B cell (primary cell): ENCODE measurements around the gene ZCCHC7. TPM values are rescaled to one million over a fixed set of nuclear protein-coding genes. Genes with fewer than 3 reads are reported as not detected.

Experiments used
- ATAC-seq: fragments of 200-7000 bp; cut with Tn5 transposase; one replicate; pipeline ENCODE4 v1.10.0; 2021; ENCODE audit warnings: low read depth, mild to moderate bottlenecking, moderate number of reproducible peaks, moderate library complexity
- CTCF ChIA-PET: fragments of 350-600 bp; sonication (Branson Sonifier 250); formaldehyde crosslinking; loops from one replicate; lab custom pipeline; 2021; ENCODE audit warnings: antibody characterized with exemption, inconsistent platforms; lab: Charles Lee
- POLR2A ChIA-PET: fragments of 350-600 bp; sonication (Branson Sonifier 250); formaldehyde crosslinking; loops from one replicate; lab custom pipeline; 2021; ENCODE audit warnings: antibody characterized with exemption; lab: Charles Lee
- DNase-seq: peaks from one replicate; pipeline ENCODE4 v3.0.0; 2013
- H2AFZ ChIP-seq: 2 replicates; pipeline ENCODE4 v1.6.1; 2012; ENCODE audit warnings: mild to moderate bottlenecking, low read depth, low read length; ENCODE audit not compliant: insufficient read depth, poor library complexity, severe bottlenecking
- H3K27ac ChIP-seq, 2 donors: 1 replicate in 1 of 2; 2 replicates in 1 of 2; pipeline ENCODE4 v1.5.1; 2012 to 2013; ENCODE audit warnings: low read length in 2 of 2, mild to moderate bottlenecking in 2 of 2, moderate library complexity in 1 of 2
- H3K27me3 ChIP-seq, 4 experiments: fragments of 200-600 bp in 1 of 4; sonication (generic) in 1 of 4; replicated peaks in 1 of 4; 1 replicate in 2 of 4; 2 replicates in 2 of 4; pipeline versions ENCODE4 v1.6.1 to v1.7.0; 2013 to 2016; ENCODE audit warnings: low read length in 3 of 4, mild to moderate bottlenecking in 2 of 4, mixed read lengths in 1 of 4, moderate library complexity in 1 of 4; ENCODE audit not compliant: insufficient read depth in 4 of 4, control insufficient read depth in 3 of 4; ENCODE audit errors: control extremely low read depth in 1 of 4
- H3K36me3 ChIP-seq, 2 experiments: replicated peaks in 1 of 2; 1 replicate in 1 of 2; 2 replicates in 1 of 2; pipeline versions ENCODE4 v1.6.1 to v1.7.1; 2013; ENCODE audit warnings: low read length in 1 of 2; ENCODE audit not compliant: insufficient read depth in 2 of 2, control insufficient read depth in 1 of 2; ENCODE audit errors: control extremely low read depth in 1 of 2, extremely low read depth in 1 of 2
- H3K4me1 ChIP-seq, 2 donors: fragments of 200-600 bp in 1 of 2; sonication (generic) in 1 of 2; 1 replicate in 1 of 2; 2 replicates in 1 of 2; pipeline versions ENCODE4 v1.5.1 to v1.6.1; 2013 to 2017; ENCODE audit warnings: low read length in 2 of 2; ENCODE audit not compliant: control insufficient read depth in 2 of 2, insufficient read depth in 2 of 2
- H3K4me2 ChIP-seq: replicated peaks from 2 replicates; pipeline ENCODE3; 2012; ENCODE audit warnings: mild to moderate bottlenecking, low read depth, low read length; ENCODE audit not compliant: poor library complexity, severe bottlenecking
- H3K4me3 ChIP-seq, 5 experiments: fragments of 200-600 bp in 1 of 5; sonication (generic) in 1 of 5; 1 replicate in 3 of 5; 2 replicates in 2 of 5; pipeline versions ENCODE4 v1.5.1 to v1.7.0; 2011 to 2016; ENCODE audit warnings: low read length in 4 of 5, mild to moderate bottlenecking in 4 of 5, low read depth in 2 of 5, control low read depth in 1 of 5, moderate library complexity in 1 of 5; ENCODE audit not compliant: insufficient read depth in 1 of 5; ENCODE audit errors: control extremely low read depth in 1 of 5, extremely low read depth in 1 of 5
- H3K79me2 ChIP-seq: fragments of 200-600 bp; sonication (generic); one replicate; pipeline ENCODE4 v1.6.0; 2016; ENCODE audit warnings: low read length; ENCODE audit not compliant: control insufficient read depth, insufficient read depth
- H3K9ac ChIP-seq: fragments of 200-600 bp; sonication (generic); 2 replicates; pipeline ENCODE4 v1.6.1; 2017; ENCODE audit warnings: mild to moderate bottlenecking, low read length, moderate library complexity
- H3K9me3 ChIP-seq, 3 donors: one replicate each; pipeline versions ENCODE4 v1.6.1 to v1.7.1; 2013; ENCODE audit warnings: low read length in 2 of 3; ENCODE audit not compliant: control insufficient read depth in 2 of 3, insufficient read depth in 1 of 3; ENCODE audit errors: control extremely low read depth in 1 of 3
- H4K20me1 ChIP-seq: 2 replicates; pipeline ENCODE4 v1.6.0; 2012; ENCODE audit warnings: mild to moderate bottlenecking, low read length; ENCODE audit not compliant: insufficient read depth, control insufficient read depth, poor library complexity, severe bottlenecking
- H3K27ac Mint-ChIP-seq: one replicate; pipeline ENCODE4 v1.8.0; 2021; ENCODE audit warnings: mixed read lengths
- H3K27me3 Mint-ChIP-seq: one replicate; pipeline ENCODE4 v1.8.0; 2021; ENCODE audit warnings: mixed read lengths
- H3K4me1 Mint-ChIP-seq: one replicate; pipeline ENCODE4 v1.8.0; 2021; ENCODE audit warnings: mixed read lengths
- H3K4me3 Mint-ChIP-seq: one replicate; pipeline ENCODE4 v1.8.0; 2021; ENCODE audit warnings: mixed read lengths
- H3K9me3 Mint-ChIP-seq: one replicate; pipeline ENCODE4 v1.8.0; 2022; ENCODE audit warnings: mixed read lengths; ENCODE audit not compliant: insufficient read depth
- CTCF ChIP-seq: fragments of 200-600 bp; IDR thresholded peaks from one replicate; pipeline ENCODE4 v1.8.0; 2022; ENCODE audit warnings: antibody characterized with exemption, mild to moderate bottlenecking
- EZH2 ChIP-seq: IDR thresholded peaks from 2 replicates; pipeline ENCODE4 v1.6.1; 2012; ENCODE audit warnings: borderline replicate concordance, low read depth, mild to moderate bottlenecking, moderate library complexity, low read length; ENCODE audit not compliant: insufficient read depth, poor library complexity, severe bottlenecking
- WGBS: methylation state at CpG from one replicate; pipeline ENCODE4 v1.1.5; 2013; ENCODE audit warnings: missing lambda C conversion rate; ENCODE audit not compliant: insufficient coverage; 5-methylcytosine and 5-hydroxymethylcytosine counted together
- intact Hi-C: fragments of 100-400 bp; cut with micrococcal nuclease; formaldehyde crosslinking; loops from one replicate; pipeline ENCODE4 v1.10.0; 2022
- polyA plus RNA-seq: library from polyadenylated mRNA; depleted of rRNA; stranded (reverse); fragments of >200 nt; gene quantifications from 2 replicates; pipeline ENCODE4 v1.2.3, GENCODE V29; 2012
- total RNA-seq, 2 donors: library from RNA; stranded (reverse); fragments of 120-200 nt in 1 of 2; gene quantifications; 1 replicate in 1 of 2; 2 replicates in 1 of 2; pipeline versions ENCODE4 v1.2.3 to v1.2.4, GENCODE V29; 2013 to 2022

Gene ZCCHC7
- total and polyA plus RNA-seq, 2 donors (not counting 1 experiment from before 2014, with no cell fraction given), result 56.3 to 83.5 TPM

GRCh38 chr9:37127018-37127417 lies 6.6 kb downstream of the ZCCHC7 start:
- H3K27me3 ChIP-seq, result no peaks in the 10 kb centered on the region
- H4K20me1 ChIP-seq, result no peaks in the 10 kb centered on the region
- H3K36me3 ChIP-seq, result peaks cover 12 to 37% of the 10 kb centered on the region in 2 experiments
- H3K9ac ChIP-seq, result no peak overlapping the region
- CTCF ChIA-PET, result interaction anchor here (1.0 kb wide), 1 partner anchor 177 kb away, joined by 3 read pairs; no protein-coding TSS in a partner anchor
- no peak overlapping the region for H3K4me3 Mint-ChIP-seq
- WGBS, result 68% methylated on average over 3 of the region's 3 CpGs
- H3K4me1 ChIP-seq, result peaks cover 40 to 64% of the 10 kb centered on the region in 2 donors
- H3K4me2 ChIP-seq, result peak overlapping the region; percentile 28
- peaks cover 93% of the 10 kb centered on the region for H3K79me2 ChIP-seq
- H3K27me3 Mint-ChIP-seq, result no peaks in the 10 kb centered on the region
- H3K9me3 Mint-ChIP-seq, result no peaks in the 10 kb centered on the region
- ATAC-seq, result no peak
- H3K27ac ChIP-seq, result peak overlapping the region in 1 of 2 donors; percentile 44
- no peak overlapping the region for H3K27ac Mint-ChIP-seq
- H2AFZ ChIP-seq, result no peak overlapping the region
- intact Hi-C loops, result loop anchor here (2.0 kb wide), 1 partner anchor 18 kb away; no protein-coding TSS in a partner anchor
- H3K4me1 Mint-ChIP-seq, result peaks cover 31% of the 10 kb centered on the region
- no peak overlapping the region for H3K4me3 ChIP-seq
- POLR2A ChIA-PET, result no interaction called here
- DNase-seq, result no peak
- no peaks in the 10 kb centered on the region for H3K9me3 ChIP-seq
- TF ChIP-seq CTCF (no peak), EZH2 (no peak)

GRCh38 chr9:37128051-37128450 lies 7.7 kb downstream of the ZCCHC7 start:
- H3K9ac ChIP-seq, result no peak overlapping the region
- ATAC-seq, result no peak
- H3K4me1 ChIP-seq, result peaks cover 31 to 54% of the 10 kb centered on the region in 2 donors
- DNase-seq, result no peak
- no peak overlapping the region for H2AFZ ChIP-seq
- ChIA-PET POLR2A (interaction anchor here (1.0 kb wide), 1 partner anchor 15 kb away, joined by 3 read pairs; no protein-coding TSS in a partner anchor), CTCF (no interaction called here)
- intact Hi-C loops, result no loop called here
- no peak overlapping the region for H3K4me3 Mint-ChIP-seq
- peaks cover 93% of the 10 kb centered on the region for H3K79me2 ChIP-seq
- no peaks in the 10 kb centered on the region for H3K9me3 ChIP-seq
- H3K27ac Mint-ChIP-seq, result no peak overlapping the region
- TF ChIP-seq CTCF (no peak), EZH2 (no peak)
- H3K27me3 Mint-ChIP-seq, result no peaks in the 10 kb centered on the region
- no peaks in the 10 kb centered on the region for H3K27me3 ChIP-seq
- no peaks in the 10 kb centered on the region for H4K20me1 ChIP-seq
- 100% methylated on average over 3 of the region's 3 CpGs for WGBS
- H3K9me3 Mint-ChIP-seq, result no peaks in the 10 kb centered on the region
- H3K4me2 ChIP-seq, result no peak overlapping the region
- H3K27ac ChIP-seq, result peak overlapping the region in 1 of 2 donors; percentile 44
- peaks cover 14 to 45% of the 10 kb centered on the region in 2 experiments for H3K36me3 ChIP-seq
- no peak overlapping the region for H3K4me3 ChIP-seq
- peaks cover 26% of the 10 kb centered on the region for H3K4me1 Mint-ChIP-seq
